ENCODE results near the gene COG1. TPM values are rescaled to one million over a fixed set of nuclear protein-coding genes. Genes with fewer than 3 reads are reported as not detected.

COG1 gene
- total and polyA plus RNA-seq, 9 of the 15 experiments (the other 6 are each of a cell fraction or from before 2014, with no cell fraction given), result 9.5 to 26.8 (median 12.9) TPM

GRCh38 chr17:73192206-73192893 lies 505 bp upstream of the COG1 start:
- peak overlapping the region; percentile 98 for H3K27ac ChIP-seq (ENCODE audit: extremely low read depth, low read depth, low read length)
- peak; percentile 76 to 82 (median 81) for DNase-seq (ENCODE audit: extremely low read depth in 1 of 4, low spot score in 3 of 4)
- H3K4me2 ChIP-seq (ENCODE audit: insufficient read depth, low read length), result peak overlapping the region; percentile 98
- BruUV-seq (replicated peaks), result TSS peak; percentile 72
- peak overlapping the region; percentile 97 for H2AFZ ChIP-seq (ENCODE audit: low read depth, low read length)
- H3K4me1 ChIP-seq (replicated peaks in 1 of 2; ENCODE audit: control insufficient read depth in 2 of 2, insufficient read depth in 2 of 2, low read length in 2 of 2), result peaks cover 4 to 17% of the 10 kb centered on the region in 2 experiments; a peak in 4 of 5 replicates
- FAIRE-seq, result no peak
- H3K9me1 ChIP-seq (ENCODE audit: control insufficient read depth, insufficient read depth, low read length), result peaks cover 3% of the 10 kb centered on the region
- H3K36me3 ChIP-seq (ENCODE audit: control insufficient read depth, insufficient read depth, low read length), result peaks cover 20% of the 10 kb centered on the region; the same call in 2 of the 3 replicates
- no peaks in the 10 kb centered on the region for H3K27me3 ChIP-seq (ENCODE audit: control insufficient read depth in 2 of 2, insufficient read depth in 2 of 2, low read length in 2 of 2)
- ChIA-PET CTCF (ENCODE audit: low intra/inter-chr PET ratio) (interaction anchor here (0.6 to 6.4 kb wide), 6 partner anchors 53 to 632 kb away, joined by 3 to 72 read pairs (median 6); no protein-coding TSS in a partner anchor), POLR2A (interaction anchor here (0.6 to 2.9 kb wide), 4 partner anchors 10 to 614 kb away, joined by 4 to 14 read pairs (median 5); a partner anchor contains a TSS)
- peak overlapping the region; percentile 68 to 99 for H3K9ac ChIP-seq (ENCODE audit: insufficient read depth in 1 of 2, low read depth in 2 of 2, low read length in 2 of 2)
- ATAC-seq, result peak; percentile 83
- 0% methylated on average over 31 of the region's 74 CpGs for WGBS (ENCODE audit: insufficient coverage, low coverage, missing lambda C conversion rate)
- H3K4me3 ChIP-seq, result peak overlapping the region; percentile 96
- in situ Hi-C loops (cut with MboI), result no loop called here
- intact Hi-C loops (cut with micrococcal nuclease), result loop anchor here (2.0 to 5.0 kb wide), 3 partner anchors 40 to 180 kb away; a partner anchor contains a TSS
- no peaks in the 10 kb centered on the region for H3K9me3 ChIP-seq (replicated peaks; ENCODE audit: control insufficient read depth, insufficient read depth, low read depth, low read length)
- peaks cover 20% of the 10 kb centered on the region for H3K79me2 ChIP-seq (ENCODE audit: control insufficient read depth, insufficient read depth, low read length)
- H4K20me1 ChIP-seq (replicated peaks; ENCODE audit: control insufficient read depth, insufficient read depth, low read length), result no peaks in the 10 kb centered on the region
- TF ChIP-seq ETV6 (IDR thresholded peaks at IDR 0.05; ENCODE audit: borderline replicate concordance in 1 of 2, low read depth in 2 of 2, low read length in 1 of 2), result no peak
- no peak for TF ChIP-seq ETV6 (CRISPR knock-in tag; IDR thresholded peaks at IDR 0.05; ENCODE audit: borderline replicate concordance)
- TF ChIP-seq ZNF263 (CRISPR knock-in tag; IDR thresholded peaks at IDR 0.05; ENCODE audit: borderline replicate concordance), result no peak
- TF ChIP-seq IRF9 (tag; IDR thresholded peaks at IDR 0.05), result no peak
- TF ChIP-seq SMAD1 (IDR thresholded peaks at IDR 0.05; ENCODE audit: low read depth, low read length, partially characterized antibody), result peak; percentile 27
- no peak for TF ChIP-seq PTRF (tag; IDR thresholded peaks at IDR 0.05)
- TF ChIP-seq ZNF408 (CRISPR knock-in tag; IDR thresholded peaks at IDR 0.05; ENCODE audit: low read depth), result no peak
- no peak; the same call in none of the 2 replicates for TF ChIP-seq POLR2A (conservative IDR thresholded peaks at IDR 0.05)
- TF ChIP-seq KLF6 (CRISPR knock-in tag; IDR thresholded peaks at IDR 0.05; ENCODE audit: borderline replicate concordance), result no peak
- TF ChIP-seq ZNF76 (CRISPR knock-in tag; IDR thresholded peaks at IDR 0.05; ENCODE audit: borderline replicate concordance), result no peak
- TF ChIP-seq ZNF174 (CRISPR knock-in tag; IDR thresholded peaks at IDR 0.05), result no peak
- TF ChIP-seq TGIF2 (CRISPR knock-in tag; IDR thresholded peaks at IDR 0.05), result no peak
- TF ChIP-seq ZNF57 (CRISPR knock-in tag; IDR thresholded peaks at IDR 0.05), result no peak
- TF ChIP-seq RERE (CRISPR knock-in tag; IDR thresholded peaks at IDR 0.05; ENCODE audit: borderline replicate concordance), result no peak
- TF ChIP-seq, protein P1, sequence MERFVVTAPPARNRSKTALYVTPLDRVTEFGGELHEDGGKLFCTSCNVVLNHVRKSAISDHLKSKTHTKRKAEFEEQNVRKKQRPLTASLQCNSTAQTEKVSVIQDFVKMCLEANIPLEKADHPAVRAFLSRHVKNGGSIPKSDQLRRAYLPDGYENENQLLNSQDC (CRISPR knock-in tag; IDR thresholded peaks at IDR 0.05), result no peak

Data from K562 (cell line).